GM12891 (cell line): ENCODE measurements around the gene CAMTA1.

Experiments
- POLR2A ChIP-seq: IDR thresholded peaks from 2 replicates; pipeline ENCODE4 v1.6.1; 2011; ENCODE audit warnings: low read depth, low read length, control low read depth
- TAF1 ChIP-seq: IDR thresholded peaks from 2 replicates; pipeline ENCODE4 v1.6.1; 2011; ENCODE audit warnings: low read depth, low read length, control low read depth

DNA sequence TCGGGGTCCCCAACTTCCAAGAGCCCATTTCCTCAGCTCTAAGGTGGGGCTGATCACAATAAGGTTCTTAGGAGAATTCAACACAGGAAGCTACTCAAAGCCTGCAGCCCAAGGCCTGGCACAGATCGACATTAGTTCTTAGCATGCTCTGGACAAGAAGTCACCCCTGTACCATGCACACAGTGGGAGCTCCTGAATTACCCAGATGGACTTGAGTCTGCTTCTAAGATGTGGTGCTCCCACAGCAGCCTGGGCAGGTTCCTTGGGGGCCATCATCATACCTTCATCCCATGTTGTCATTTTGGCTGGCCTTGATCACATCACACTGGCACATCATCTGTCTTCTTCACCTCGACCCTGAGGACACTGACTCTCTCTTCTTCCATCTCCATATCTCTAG lies 832.6 kb downstream of the CAMTA1 start:
- no peak for TF ChIP-seq POLR2A
- no peak for TF ChIP-seq TAF1
